Measurements from ENCODE around the gene PCSK1N. TPM values are rescaled to one million over a fixed set of nuclear protein-coding genes. Genes with fewer than 3 reads are reported as not detected.
A peak's percentile ranks its signal among the peaks of the same experiment; 100 is the strongest.
"Not testable (repeated sequence)": the region's sequence is repeated elsewhere in the genome, so short reads cannot be mapped to it uniquely, and the experiment has no call there.

The PCSK1N gene
- total RNA-seq, 1 experiment from 2014 or later: 0.22 TPM

DNA sequence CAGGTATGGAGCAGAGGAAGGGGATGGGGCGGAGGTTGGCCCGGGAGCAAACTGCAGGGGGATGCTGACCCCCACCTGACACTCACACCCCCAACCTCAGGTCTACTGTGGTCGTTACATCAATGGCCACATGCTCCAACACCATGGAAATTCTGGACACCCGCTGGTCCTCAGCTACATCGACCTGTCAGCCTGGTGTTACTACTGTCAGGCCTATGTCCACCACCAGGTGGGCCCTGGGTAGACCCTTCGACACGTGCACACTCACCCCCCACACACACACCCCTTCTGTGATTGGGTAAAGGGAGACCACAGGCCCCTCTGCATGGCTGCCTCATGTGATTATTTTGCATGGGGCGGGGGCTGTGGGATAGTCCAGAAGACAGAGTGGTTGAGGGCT, 11.3 kb downstream of the PCSK1N start (continued):
- no peak for TF ChIP-seq SP1 (IDR thresholded peaks at IDR 0.05; ENCODE audit: low read depth)
- TF ChIP-seq ELF1 (IDR thresholded peaks at IDR 0.05; ENCODE audit: borderline replicate concordance, low read depth): no peak
- TF ChIP-seq, protein P1, sequence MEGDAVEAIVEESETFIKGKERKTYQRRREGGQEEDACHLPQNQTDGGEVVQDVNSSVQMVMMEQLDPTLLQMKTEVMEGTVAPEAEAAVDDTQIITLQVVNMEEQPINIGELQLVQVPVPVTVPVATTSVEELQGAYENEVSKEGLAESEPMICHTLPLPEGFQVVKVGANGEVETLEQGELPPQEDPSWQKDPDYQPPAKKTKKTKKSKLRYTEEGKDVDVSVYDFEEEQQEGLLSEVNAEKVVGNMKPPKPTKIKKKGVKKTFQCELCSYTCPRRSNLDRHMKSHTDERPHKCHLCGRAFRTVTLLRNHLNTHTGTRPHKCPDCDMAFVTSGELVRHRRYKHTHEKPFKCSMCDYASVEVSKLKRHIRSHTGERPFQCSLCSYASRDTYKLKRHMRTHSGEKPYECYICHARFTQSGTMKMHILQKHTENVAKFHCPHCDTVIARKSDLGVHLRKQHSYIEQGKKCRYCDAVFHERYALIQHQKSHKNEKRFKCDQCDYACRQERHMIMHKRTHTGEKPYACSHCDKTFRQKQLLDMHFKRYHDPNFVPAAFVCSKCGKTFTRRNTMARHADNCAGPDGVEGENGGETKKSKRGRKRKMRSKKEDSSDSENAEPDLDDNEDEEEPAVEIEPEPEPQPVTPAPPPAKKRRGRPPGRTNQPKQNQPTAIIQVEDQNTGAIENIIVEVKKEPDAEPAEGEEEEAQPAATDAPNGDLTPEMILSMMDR (IDR thresholded peaks at IDR 0.05 in 2 of 3, conservative IDR thresholded peaks at IDR 0.05 in 1 of 3; ENCODE audit: borderline replicate concordance in 1 of 3, insufficient read depth in 1 of 3, low read depth in 2 of 3, low read length in 2 of 3): no peak
- TF ChIP-seq ZNF274 (IDR thresholded peaks at IDR 0.05; ENCODE audit: low read depth, low read length): no peak
- no peak for TF ChIP-seq EZH2 (IDR thresholded peaks at IDR 0.05)
- TF ChIP-seq, protein P2, sequence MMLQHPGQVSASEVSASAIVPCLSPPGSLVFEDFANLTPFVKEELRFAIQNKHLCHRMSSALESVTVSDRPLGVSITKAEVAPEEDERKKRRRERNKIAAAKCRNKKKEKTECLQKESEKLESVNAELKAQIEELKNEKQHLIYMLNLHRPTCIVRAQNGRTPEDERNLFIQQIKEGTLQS (IDR thresholded peaks at IDR 0.05): no peak
- TF ChIP-seq SRF (IDR thresholded peaks at IDR 0.05; ENCODE audit: low read depth): no peak
- TF ChIP-seq YY1 (IDR thresholded peaks at IDR 0.05; ENCODE audit: extremely low read depth, insufficient replicate concordance, low read depth, low read length): no peak
- no peak for TF ChIP-seq FOSL1 (IDR thresholded peaks at IDR 0.05; ENCODE audit: low read depth)
- TF ChIP-seq SIN3A (IDR thresholded peaks at IDR 0.05; ENCODE audit: low read depth): no peak
- no peak for TF ChIP-seq CEBPB (IDR thresholded peaks at IDR 0.05; ENCODE audit: low read depth)
- TF ChIP-seq POLR2A (IDR thresholded peaks at IDR 0.05; ENCODE audit: borderline replicate concordance, extremely low read depth, insufficient read depth, insufficient read length): no peak

DNA sequence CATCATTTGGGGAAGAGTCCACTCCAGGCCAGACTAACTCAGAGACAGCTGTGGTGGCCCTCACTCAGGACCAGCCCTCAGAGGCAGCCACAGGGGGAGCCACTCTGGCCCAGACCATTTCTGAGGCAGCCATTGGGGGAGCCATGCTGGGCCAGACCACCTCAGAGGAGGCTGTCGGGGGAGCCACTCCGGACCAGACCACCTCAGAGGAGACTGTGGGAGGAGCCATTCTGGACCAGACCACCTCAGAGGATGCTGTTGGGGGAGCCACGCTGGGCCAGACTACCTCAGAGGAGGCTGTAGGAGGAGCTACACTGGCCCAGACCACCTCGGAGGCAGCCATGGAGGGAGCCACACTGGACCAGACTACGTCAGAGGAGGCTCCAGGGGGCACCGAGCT, 12.4 kb downstream of the PCSK1N start:
- Histone ChIP-seq H2AFZ (ENCODE audit: low read depth, low read length, poor library complexity, severe bottlenecking) (no peak overlapping the region), H4K20me1 (ENCODE audit: insufficient read depth) (no peaks in the 10 kb centered on the region), H3K27me3 (ENCODE audit: insufficient read depth, low read length) (no peaks in the 10 kb centered on the region), H3K27ac (ENCODE audit: low read depth, low read length) (no peak overlapping the region), H3K4me2 (ENCODE audit: low read length) (no peak overlapping the region), H3K9me2 (ENCODE audit: insufficient read depth) (no peaks in the 10 kb centered on the region), H3K9ac (ENCODE audit: low read length) (no peak overlapping the region), H3K9me3 (ENCODE audit: control insufficient read depth in 1 of 2, insufficient read depth in 1 of 2, low read depth in 1 of 2, low read length in 2 of 2) (no peaks in the 10 kb centered on the region), H3K4me1 (ENCODE audit: control insufficient read depth in 1 of 2, insufficient read depth in 2 of 2, low read length in 2 of 2) (no peaks in the 10 kb centered on the region), H3K79me2 (ENCODE audit: insufficient read depth, low read length) (no peaks in the 10 kb centered on the region), H3K36me3 (ENCODE audit: control insufficient read depth in 1 of 2, insufficient read depth in 2 of 2, low read length in 2 of 2) (no peaks in the 10 kb centered on the region), H3K4me3 (replicated peaks in 1 of 2; ENCODE audit: low read depth in 1 of 2, low read length in 2 of 2) (no peak overlapping the region)
- DNase-seq (ENCODE audit: low read depth, low spot score) (no peak), ATAC-seq (no peak)
- no peak for TF ChIP-seq ZNF274 (IDR thresholded peaks at IDR 0.05; ENCODE audit: low read depth, low read length)
- TF ChIP-seq, protein P3, sequence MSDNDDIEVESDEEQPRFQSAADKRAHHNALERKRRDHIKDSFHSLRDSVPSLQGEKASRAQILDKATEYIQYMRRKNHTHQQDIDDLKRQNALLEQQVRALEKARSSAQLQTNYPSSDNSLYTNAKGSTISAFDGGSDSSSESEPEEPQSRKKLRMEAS (IDR thresholded peaks at IDR 0.05): no peak
- intact Hi-C loops (cut with micrococcal nuclease): no loop called here
- ChIA-PET CTCF (no interaction called here), RAD21 (ENCODE audit: low non-redundant PET in 1 of 2, low total read pairs in 2 of 2, uncharacterized antibody in 2 of 2, unreplicated experiment in 2 of 2) (no interaction called here), POLR2A (interaction anchor here (0.5 kb wide), 1 partner anchor 63 kb away, joined by 3 read pairs; no protein-coding TSS in a partner anchor)
- BruUV-seq (replicated peaks): TSS peak; percentile 63

DNA sequence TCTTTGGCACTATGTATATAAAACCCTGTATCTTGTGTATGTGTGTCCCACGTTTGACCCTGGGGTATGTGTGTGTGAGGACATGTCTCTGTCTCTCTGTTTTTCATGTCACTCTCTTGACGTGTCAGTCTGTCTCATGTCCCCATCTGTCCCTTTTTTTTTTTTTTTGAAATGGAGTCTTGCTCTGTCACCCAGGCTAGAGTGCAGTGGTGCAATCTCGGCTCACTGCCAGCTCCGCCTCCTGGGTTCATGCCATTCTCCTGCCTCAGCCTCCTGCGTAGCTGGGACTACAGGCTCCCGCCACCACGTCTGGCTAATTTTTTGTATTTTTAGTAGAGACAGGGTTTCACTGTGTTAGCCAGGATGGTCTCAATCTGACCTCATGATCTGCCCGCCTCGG, 16.0 kb downstream of the PCSK1N start:
- intact Hi-C loops (cut with micrococcal nuclease); POLR2A ChIA-PET; H3K36me3 ChIP-seq (ENCODE audit: control insufficient read depth in 1 of 2, insufficient read depth in 2 of 2, low read length in 2 of 2); H4K20me1 ChIP-seq (ENCODE audit: insufficient read depth); H2AFZ ChIP-seq (ENCODE audit: low read depth, low read length, poor library complexity, severe bottlenecking); H3K4me2 ChIP-seq (ENCODE audit: low read length); ATAC-seq; H3K9me2 ChIP-seq (ENCODE audit: insufficient read depth); H3K4me1 ChIP-seq (ENCODE audit: control insufficient read depth in 1 of 2, insufficient read depth in 2 of 2, low read length in 2 of 2); DNase-seq (ENCODE audit: low read depth, low spot score); H3K4me3 ChIP-seq (replicated peaks in 1 of 2; ENCODE audit: low read depth in 1 of 2, low read length in 2 of 2); BruUV-seq (replicated peaks); H3K9ac ChIP-seq (ENCODE audit: low read length); RAD21 ChIA-PET (ENCODE audit: low non-redundant PET in 1 of 2, low total read pairs in 2 of 2, uncharacterized antibody in 2 of 2, unreplicated experiment in 2 of 2); H3K27ac ChIP-seq (ENCODE audit: low read depth, low read length); CTCF ChIA-PET; H3K27me3 ChIP-seq (ENCODE audit: insufficient read depth, low read length); H3K9me3 ChIP-seq (ENCODE audit: control insufficient read depth in 1 of 2, insufficient read depth in 1 of 2, low read depth in 1 of 2, low read length in 2 of 2); H3K79me2 ChIP-seq (ENCODE audit: insufficient read depth, low read length): not testable (repeated sequence)

Data from HCT116 (cell line).